M059J (cell line): Measurements from ENCODE around the gene TMEM266. TPM values are rescaled to one million over a fixed set of nuclear protein-coding genes. Genes with fewer than 3 reads are reported as not detected.
A peak's percentile ranks its signal among the peaks of the same experiment; 100 is the strongest.

ENCODE experiments used
- DNase-seq: peaks from one replicate; pipeline ENCODE4 v3.0.0-alpha.2; 2012; ENCODE audit warnings: low read depth
- total RNA-seq: library from RNA; depleted of rRNA; stranded (reverse); fragments of >200 nt; shearing (Covaris generic); gene quantifications from 2 replicates; pipeline ENCODE4 v1.2.3, GENCODE V29; 2014

TMEM266 gene
- total RNA-seq, 1 experiment from 2014 or later: not detected

DNA sequence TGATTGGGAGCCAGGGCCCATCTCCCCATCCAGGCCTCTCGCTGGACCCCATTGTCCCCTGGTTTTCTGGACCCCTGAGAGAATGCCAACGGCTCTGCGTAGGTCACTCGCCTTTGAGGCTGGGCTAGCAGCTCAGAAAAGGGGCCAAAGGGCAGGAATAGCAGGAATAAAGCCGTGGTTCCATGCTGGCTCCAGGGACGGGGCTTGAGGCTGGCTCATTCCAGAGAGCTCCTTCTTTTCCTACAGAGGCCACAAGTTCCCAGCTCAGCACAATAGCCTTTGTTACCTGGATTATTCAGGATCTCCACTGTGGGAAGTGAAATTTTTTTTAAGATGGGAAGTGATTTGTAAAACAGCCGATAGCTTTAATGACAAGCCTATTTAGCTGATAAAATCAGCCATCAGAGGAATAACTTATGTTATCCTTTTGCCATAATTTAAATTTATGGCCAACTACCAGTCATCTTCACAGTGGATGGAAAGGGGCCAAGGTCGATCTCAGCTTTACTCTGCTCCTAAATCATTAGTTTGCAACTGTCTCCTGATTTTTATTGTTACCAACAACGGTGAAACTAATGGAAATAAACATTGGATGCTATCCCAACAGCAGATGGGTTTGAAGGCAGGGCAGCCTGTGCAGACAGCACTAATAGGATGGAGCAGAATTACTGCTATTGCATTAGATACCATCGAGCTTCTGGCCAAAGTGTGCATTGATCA, 124.3 kb downstream of the TMEM266 start:
- DNase-seq: peak; percentile 21

DNA sequence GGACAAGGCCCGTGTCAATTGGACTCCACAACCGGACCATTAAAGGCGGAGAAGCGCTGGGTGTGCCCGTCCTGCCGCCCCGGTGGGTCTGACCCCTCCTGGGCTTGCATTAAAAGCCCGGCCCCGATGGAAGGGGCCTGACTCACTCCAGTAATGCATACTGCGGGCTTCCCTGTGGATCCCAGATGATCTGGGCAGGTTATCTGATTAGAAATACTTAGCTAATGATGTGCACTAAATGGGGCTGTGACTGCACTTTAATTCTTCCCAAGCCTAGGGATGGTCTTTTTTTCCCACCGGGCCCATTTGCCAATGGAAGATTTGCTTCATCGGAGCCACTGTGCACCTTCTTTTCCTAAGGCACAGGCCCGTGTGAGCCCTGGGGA, 124.9 kb downstream of the TMEM266 start:
- no peak for DNase-seq

DNA sequence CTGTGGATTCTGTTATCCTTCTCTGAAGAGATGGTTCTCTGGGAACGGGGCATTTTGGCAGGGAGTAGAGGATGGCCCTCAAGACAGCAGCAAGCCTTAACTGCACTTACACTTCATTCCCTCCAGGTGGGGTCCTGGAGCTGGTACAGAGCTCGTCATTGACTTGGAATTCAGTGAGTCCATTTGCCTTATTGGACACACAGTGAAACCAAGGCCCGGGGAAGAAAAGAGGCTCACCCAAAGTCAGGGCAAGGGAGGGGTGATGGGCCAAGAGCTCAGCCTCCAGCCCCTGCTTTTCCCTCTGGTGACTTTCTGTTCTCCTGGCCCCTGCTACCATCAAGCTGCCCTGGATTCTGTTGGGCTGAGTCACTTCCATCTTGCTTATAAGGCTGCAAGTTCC, 125.9 kb downstream of the TMEM266 start:
- peak; percentile 78 for DNase-seq

DNA sequence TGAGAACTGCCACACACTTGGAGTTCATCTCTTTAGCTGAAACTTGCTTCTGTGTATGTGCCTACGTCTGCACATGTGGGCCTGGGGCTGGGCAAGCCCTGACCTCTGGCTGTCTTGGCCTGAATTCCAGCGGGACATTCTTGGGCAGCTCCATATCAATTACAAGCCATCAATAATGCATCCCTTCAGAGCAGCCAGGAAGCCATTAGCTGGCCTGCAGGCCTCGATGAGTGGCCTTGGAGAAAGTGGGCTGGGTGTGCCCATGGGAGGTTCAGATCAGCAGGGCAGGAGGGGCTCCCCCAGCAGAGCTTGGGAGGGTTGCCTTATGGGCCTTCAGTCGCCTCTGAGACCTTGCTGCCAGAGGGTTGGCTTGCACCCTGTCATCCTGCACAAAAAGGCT, 127.4 kb downstream of the TMEM266 start:
- DNase-seq: no peak

DNA sequence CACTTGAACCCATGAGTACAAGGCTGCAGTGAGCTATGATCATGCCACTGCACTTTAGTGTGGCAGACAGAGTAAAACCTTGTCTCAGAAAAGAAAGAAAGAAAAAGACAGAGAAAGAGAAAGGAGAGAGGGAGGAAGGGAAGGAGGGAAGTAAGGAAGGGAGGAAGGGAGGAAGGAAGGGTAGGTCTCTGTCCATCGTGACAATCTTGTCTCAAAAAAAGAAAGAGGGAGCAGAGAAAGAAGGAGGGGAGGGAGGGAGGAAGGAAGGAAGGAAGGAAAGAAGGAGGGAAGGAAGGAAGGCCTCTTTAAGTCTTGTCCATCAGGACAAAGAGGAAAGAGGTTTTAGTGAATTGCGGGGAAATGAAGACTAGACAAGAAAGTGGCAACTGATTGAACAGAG, 129.3 kb downstream of the TMEM266 start:
- DNase-seq: no peak

DNA sequence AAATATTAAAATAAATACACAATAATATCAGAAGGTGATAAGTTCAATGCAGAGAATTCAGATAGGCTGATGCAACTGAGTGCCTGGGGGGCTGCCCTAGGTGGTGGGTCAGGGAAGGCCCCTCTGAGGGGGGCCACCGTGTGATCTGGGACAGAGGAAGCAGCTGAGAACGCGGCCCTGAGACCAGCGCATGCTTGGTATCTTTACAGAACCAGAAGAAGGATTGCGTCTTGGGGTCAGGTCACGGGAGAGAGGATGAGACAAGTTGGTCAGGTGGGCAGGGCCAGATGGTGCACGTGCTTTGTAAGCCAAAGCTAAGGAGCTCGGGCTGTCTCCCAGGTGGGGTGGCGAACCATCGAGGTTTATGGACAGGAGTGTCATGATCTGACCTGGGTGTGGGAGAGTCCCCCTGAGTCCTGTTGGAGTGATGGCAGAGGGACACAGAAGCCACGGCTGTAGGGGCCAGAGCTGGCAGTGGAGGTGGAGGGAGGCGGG, 130.3 kb downstream of the TMEM266 start:
- DNase-seq: no peak

DNA sequence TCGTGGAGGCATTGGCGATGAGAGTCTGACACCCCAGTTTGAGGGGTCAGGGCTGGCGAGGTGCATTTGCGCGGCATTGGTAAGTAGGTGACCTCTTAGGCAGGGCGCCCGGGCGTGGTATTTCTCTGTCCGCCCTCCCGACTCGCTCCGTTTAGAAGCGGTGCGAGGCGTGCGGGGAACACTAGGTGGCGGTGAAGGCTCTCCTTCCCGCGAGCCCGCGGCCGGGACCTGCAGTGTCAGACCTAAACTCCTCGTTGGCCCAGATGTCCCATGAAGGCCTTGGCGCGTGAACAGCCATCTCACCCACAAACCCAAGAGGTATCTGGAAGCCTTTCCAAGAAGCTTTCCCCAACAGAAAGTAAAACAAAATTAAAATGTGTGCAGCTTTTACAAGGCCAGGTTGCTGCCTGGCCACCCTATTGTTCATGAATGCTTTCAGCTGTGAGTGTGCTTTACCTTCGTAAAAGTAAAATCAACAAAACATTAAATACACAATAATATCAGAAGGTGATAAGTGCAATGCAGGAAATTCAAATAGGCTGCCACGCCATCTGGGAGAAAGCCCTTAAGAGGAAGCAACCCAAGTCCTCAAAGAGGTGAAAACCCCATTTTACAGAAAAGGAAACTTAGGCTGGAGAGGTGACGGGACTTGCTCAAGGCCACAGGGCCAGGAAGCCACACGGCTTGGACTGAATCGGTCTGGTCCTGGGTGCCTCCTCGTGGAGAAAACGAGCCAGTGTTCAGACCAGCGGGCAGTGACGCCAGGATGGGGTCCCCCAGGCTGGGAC, 131.2 kb downstream of the TMEM266 start:
- peak; percentile 77 for DNase-seq

DNA sequence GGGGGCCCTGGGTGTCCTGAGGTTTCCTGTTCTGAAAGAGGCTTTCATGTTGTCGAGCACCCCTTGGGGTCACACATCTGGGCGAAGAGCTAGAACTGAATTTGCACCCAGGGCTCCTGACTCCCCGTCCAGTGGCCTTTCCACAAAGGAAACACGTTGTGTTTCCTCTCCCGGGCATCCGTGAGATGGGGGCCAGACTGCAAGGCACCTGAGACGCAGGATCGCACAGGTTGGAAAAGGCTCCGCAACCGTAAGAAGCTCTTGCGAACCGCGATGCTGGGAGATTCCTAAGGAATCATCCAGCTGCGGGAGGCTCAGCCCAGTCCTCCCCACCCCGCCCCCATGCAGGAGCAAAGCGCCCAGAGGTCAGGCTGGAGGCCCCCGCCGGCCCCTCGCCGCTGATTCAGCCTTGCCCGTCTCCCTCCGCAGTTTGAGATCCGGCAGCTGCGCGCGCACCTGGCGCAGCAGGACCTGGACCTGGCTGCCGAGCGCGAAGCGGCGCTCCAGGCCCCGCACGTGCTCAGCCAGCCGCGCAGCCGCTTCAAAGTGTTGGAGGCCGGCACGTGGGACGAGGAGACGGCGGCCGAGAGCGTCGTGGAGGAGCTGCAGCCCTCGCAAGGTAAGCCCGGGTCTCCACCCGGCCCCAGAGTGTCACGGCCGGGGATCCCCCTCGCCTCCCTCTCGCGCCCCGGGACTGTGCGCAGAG, 131.9 kb downstream of the TMEM266 start:
- DNase-seq: no peak

DNA sequence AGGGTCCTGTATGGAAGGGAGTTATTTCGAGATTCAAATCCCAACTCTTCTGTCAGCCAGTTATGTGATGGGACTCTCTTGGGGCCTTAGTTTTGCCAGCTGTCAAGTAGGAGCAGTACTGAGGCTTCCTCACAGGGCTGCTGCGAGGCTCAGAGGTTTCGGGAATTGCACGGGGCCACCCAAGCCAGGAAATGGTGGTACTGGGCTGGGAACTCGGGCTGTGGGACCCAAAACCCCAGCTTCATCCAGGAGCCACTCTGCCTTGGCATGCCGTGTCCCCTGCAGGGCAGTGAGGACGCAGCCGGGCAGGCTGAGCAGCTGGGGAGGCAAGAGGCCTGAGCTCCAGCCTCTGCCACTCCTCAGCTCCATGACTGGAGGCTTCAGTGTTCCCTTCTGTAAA, 132.9 kb downstream of the TMEM266 start:
- no peak for DNase-seq

DNA sequence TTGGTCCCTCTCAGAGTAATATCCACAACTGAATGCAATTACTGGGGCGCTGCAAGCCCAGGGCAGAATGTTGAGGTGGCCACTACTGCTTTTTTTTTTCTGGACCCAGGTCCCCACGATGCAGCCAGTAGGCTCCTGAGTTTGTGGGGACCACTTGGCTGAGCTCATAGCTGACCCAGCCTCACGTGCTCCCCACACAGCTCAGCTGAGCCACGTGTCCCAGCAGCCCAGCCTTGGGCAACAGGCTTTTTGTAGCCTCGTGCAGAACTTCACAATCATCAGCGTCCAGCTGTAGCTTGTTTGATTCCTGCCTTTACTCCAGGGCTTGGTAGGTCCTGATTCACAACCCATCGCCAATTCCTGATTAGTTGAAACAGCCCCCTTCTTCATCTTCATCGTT, 134.1 kb downstream of the TMEM266 start:
- DNase-seq: no peak

DNA sequence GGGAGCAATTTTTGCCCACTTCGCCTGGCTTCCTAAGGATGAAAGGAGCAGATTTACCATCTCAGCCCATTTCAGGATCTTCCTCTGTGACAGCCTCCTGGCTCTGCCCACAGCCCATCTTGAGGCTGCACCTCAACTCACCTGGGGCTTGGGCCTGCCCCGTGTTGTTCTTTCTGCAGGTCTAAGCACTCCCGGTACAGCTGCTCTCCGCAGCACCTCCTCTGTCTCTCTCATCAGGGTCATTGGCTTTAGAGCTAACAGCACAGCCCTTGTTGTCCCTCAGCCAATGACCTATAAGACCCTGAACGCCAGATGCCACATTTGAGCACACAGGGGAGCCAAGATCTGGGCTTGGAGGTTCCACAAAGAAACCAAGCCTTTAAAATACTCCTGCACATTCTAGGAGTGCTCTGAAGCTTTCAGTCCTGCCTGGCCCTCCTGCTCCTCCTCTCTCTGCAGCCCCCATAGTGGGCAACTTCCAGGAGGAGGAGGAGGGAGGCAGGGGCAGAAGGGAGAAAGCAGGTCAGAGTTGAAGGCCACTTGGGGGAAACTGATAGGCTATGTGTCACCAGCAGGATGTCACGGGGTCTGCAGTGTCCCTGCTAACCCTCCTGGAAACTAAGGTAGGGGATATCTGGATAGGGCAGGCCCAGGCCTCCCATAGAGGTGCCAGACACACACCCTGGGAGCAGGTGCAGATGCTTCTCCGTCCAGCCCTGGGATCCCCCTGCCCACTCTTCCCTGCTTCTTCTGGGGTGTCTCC, 135.9 kb downstream of the TMEM266 start:
- DNase-seq: no peak

DNA sequence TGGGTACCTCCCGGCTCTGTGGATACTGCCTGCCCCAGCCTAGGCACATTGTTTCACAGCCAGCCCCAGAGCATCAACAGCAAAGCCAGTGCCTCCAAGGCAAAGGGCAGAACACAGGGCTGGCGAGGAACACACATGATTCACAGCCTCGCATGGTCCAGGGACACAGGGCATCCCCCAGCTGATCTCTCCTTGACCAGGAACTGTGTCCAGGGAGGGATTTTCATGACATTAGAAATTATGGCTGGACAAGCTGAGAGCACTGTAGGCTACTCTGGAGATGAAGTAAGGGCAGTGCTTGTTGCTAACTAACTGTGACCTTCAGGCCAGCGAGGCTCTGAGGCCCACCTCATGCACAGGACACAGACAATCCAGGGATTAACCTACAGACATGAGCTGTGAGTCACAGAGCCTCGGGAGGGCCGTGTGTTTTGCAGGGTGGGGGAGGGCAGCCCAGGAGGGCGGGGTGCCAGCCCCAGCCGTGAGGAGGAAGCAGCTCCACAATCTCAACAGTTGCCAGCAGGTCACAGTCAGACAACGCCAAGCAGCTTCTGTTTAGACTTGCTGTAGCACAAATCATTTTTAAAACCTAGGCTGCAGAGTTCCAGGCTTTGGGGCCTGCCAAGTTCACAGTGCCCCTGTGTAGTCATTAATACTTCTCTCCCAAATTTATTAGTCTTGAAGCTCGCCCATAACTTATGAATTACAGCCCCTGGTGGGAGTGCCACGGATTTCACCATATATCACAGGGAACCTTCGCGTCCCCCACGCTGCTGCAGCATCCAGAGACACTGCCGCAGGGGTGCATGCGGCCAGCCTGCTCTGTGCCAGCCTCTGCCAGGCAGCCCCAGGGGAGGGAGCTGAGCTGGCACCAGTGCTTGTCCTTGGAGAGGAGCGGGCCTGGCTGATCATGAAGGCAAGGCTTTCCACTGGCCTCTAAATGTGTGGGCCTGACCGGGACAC, 136.8 kb downstream of the TMEM266 start:
- peak; percentile 94 for DNase-seq

DNA sequence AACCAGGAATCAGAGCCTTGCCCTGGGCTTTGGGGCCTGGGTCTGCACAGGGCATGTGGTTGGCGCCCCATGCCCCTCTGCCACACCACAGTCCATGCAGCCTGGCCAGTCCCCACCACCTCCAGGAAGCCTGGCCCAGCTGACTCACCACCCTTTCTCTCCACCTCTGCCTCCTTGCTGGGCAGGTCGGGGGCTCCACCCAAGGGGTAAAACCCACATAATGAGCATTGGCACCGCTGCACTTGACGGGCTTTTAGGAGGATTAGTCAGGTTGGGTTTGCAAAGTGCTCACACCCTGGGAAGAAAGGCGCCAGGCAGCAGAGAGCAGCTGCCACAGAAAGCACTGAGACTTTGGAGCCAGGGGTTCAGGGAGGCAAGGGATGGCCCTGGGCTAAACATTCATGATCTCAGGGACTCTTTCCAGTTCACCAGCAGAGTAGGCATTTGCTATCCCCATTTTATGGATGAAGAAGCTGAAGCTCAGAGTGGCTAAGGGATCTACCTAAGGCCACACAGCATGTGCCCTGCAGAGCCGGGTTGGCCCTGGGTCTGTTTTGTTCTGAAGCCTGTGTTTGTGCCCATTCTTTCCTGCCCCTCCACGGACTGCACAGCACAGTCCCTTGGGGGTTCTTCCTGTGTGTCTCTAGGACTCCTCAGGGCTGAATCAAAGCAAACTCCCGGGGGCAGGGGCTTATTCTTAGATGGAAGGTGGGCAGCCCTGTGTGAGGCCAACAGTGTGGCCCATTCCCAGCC, 138.1 kb downstream of the TMEM266 start:
- peak; percentile 93 for DNase-seq

DNA sequence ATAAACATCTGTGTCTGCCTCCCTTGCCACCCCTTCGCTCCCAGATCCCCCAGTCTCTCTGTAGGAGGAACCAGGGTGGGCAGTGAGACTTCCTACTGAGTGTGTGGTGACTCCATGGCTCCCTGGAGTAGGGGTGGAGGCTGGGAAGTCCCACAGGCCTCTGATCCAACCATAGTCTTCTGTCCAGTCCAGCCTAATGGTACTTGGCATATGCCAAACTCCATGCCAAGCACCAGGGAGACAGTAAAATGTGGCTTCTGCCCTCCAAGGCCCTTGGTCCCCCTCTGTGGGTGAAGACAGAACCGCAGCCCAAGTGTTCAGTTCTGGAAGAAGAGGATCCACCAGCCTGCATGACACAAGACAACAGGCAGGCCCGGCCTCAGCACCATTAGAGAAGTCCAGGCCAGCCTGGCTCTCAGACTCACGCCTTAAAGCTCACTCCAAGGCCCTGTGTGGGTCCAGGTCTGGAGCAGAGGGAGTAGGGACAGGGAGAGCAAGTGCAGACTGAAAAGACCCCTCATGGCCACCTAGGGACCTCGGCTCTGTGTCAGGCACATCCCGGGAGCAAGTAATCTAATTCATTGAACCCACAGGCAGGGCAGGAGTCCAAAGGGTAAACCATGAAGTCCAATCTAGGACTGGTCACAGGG, 138.8 kb downstream of the TMEM266 start:
- DNase-seq: peak; percentile 15

DNA sequence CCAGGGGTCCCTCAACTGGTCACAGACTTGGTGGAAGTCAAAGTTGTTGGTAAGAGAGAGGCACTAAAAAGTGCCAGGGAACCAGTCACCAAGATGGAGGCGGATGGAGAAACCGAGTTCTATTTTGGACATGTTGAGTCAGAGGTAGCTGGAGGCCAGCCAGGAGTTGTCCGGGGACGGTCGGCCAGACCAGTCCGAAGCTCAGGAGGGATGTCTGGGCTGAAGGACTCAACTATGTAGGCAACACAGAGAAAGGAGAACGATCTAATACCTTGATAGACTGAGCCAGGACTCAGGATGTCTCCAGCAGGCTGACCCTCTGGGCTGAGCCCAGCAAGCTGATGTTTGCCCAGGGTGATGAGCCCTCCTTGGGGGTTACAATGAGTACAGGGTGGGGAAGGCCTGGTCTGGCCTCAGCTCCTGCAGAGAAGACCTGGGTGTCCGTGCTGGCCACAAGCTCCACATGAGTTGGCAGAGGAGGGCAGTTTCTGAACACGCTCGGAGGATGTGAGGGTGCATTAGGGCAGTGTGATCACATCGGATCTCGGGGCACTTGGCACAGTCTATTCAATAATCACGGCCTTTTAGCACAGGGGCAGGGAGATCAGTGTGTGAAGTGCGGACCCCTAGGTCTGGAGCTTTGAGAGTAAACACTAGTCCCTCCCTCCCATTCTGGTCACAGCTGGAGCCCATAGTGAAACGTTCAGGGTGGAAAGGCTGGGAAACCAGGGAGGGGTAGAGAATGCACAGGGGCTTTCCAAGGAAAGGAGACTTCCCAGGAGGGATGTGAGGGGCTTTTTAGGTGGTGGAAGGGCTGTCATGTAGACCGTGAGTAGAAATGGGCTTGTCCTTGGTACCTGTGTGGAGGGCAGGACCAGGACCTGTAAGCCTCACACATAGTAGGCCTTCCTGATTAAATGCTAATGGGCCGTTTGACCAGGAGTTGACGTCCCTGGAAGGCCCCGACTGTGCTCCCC, 139.6 kb downstream of the TMEM266 start:
- peak; percentile 87 for DNase-seq

DNA sequence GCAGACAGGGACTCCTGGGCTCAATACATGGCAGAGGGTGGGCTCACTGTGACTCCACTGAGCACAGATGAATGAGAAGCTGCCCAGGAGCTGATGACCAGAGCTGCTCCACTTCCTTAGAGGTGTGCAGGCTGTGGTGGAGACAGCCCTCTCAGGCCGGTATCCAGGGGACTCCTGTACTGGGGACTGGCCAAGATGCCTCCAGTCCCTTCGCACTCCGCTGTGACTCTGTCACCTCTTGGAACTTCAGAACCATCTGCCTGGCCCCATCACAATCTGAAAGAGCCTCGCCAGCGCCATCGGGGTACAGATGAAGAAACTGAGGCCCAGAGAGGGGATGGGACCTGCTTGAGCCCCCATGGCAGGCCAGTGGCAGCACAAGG, 140.3 kb downstream of the TMEM266 start:
- no peak for DNase-seq

DNA sequence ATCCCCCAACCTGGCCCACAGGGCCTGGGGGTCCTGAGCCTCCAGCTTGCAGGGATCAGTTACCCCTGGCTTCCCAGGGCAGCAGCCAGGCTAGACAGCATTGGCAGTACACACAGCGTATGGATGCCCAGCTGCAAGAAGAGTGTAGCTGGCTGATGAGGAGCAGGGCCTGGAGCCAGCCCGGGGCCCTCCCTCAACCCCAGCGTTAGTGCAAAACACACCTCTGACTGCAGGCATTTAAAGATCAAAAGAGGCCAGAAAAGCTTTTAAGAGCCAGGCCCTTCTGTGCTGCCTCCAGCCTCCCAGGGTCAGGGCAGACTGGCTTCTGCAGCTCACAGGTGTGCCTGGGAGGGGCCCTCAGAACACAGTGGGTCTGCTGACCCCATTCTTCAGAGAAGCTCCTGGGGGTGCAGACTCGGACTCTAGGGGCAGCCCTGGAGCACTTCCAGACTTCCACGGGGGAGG, 140.9 kb downstream of the TMEM266 start:
- no peak for DNase-seq
